HUES64 (cell line): ENCODE results near the gene LITAFD.
"Not testable (repeated sequence)": the region's sequence is repeated elsewhere in the genome, so short reads cannot be mapped to it uniquely, and the experiment has no call there.

ENCODE experiments used
- H3K27ac ChIP-seq: 2 replicates; pipeline ENCODE4 v1.7.0; 2013; ENCODE audit warnings: low read depth, low read length, inconsistent platforms
- H3K27me3 ChIP-seq: 2 replicates; pipeline ENCODE4 v1.6.1; 2013; ENCODE audit warnings: mild to moderate bottlenecking, low read length; ENCODE audit not compliant: insufficient read depth
- H3K36me3 ChIP-seq: 2 replicates; pipeline ENCODE4 v1.6.1; 2013; ENCODE audit warnings: mild to moderate bottlenecking, low read length; ENCODE audit not compliant: insufficient read depth
- H3K4me1 ChIP-seq: 2 replicates; pipeline ENCODE4 v1.6.1; 2013; ENCODE audit warnings: mild to moderate bottlenecking, low read length, moderate library complexity; ENCODE audit not compliant: insufficient read depth
- H3K4me3 ChIP-seq: 2 replicates; pipeline ENCODE4 v1.5.1; 2013; ENCODE audit warnings: mild to moderate bottlenecking, low read length, moderate library complexity
- H3K9ac ChIP-seq: 2 replicates; pipeline ENCODE4 v1.6.1; 2013; ENCODE audit warnings: mild to moderate bottlenecking, low read depth, low read length
- H3K9me3 ChIP-seq: 2 replicates; pipeline ENCODE4 v1.6.1; 2013; ENCODE audit warnings: low read depth, low read length; ENCODE audit not compliant: insufficient read depth
- WGBS: fragments of 150-250, 120-280 bp; methylation state at CpG from one replicate; pipeline ENCODE4 v1.1.7; 2013; ENCODE audit warnings: missing lambda C conversion rate; 5-methylcytosine and 5-hydroxymethylcytosine counted together

LITAFD gene

GRCh38 chr16:8875317-8875716 is 6.8 kb upstream of the LITAFD start:
- not testable (repeated sequence) for H3K4me3 ChIP-seq, H3K9ac ChIP-seq, H3K27ac ChIP-seq, H3K36me3 ChIP-seq, H3K4me1 ChIP-seq, H3K27me3 ChIP-seq, H3K9me3 ChIP-seq
- 80% methylated on average over 7 of the region's 7 CpGs for WGBS

- 91% methylated on average over 7 of the region's 8 CpGs for WGBS
- peaks cover 7% of the 10 kb centered on the region; the same call in 1 of the 2 replicates for H3K4me1 ChIP-seq
- no peak overlapping the region for H3K4me3 ChIP-seq
- H3K9ac ChIP-seq = no peak overlapping the region
- H3K9me3 ChIP-seq = no peaks in the 10 kb centered on the region
- H3K27me3 ChIP-seq = no peaks in the 10 kb centered on the region
- no peak overlapping the region for H3K27ac ChIP-seq
- no peaks in the 10 kb centered on the region for H3K36me3 ChIP-seq
These were observed 4.1 kb upstream of the LITAFD start for GRCh38 chr16:8877894-8878522.

- H3K9me3 ChIP-seq = no peaks in the 10 kb centered on the region
- peaks cover 7% of the 10 kb centered on the region; the same call in 1 of the 2 replicates for H3K4me1 ChIP-seq
- H3K27me3 ChIP-seq = no peaks in the 10 kb centered on the region
- H3K9ac ChIP-seq = no peak overlapping the region
- WGBS = 70% methylated on average over 5 of the region's 6 CpGs
- no peak overlapping the region for H3K4me3 ChIP-seq
- no peaks in the 10 kb centered on the region for H3K36me3 ChIP-seq
- H3K27ac ChIP-seq = no peak overlapping the region
These were observed 3.6 kb upstream of the LITAFD start for GRCh38 chr16:8878523-8878911.

GRCh38 chr16:8880839-8881510 is 1.2 kb upstream of the LITAFD start:
- no peaks in the 10 kb centered on the region for H3K27me3 ChIP-seq
- WGBS = 94% methylated on average over 8 of the region's 8 CpGs
- H3K9ac ChIP-seq = no peak overlapping the region
- no peaks in the 10 kb centered on the region for H3K9me3 ChIP-seq
- H3K36me3 ChIP-seq = no peaks in the 10 kb centered on the region
- H3K4me1 ChIP-seq = peaks cover 11% of the 10 kb centered on the region; the same call in 1 of the 2 replicates
- H3K27ac ChIP-seq = no peak overlapping the region
- no peak overlapping the region for H3K4me3 ChIP-seq

GRCh38 chr16:8882725-8883377 is 700 bp downstream of the LITAFD start:
- H3K4me3 ChIP-seq = no peak overlapping the region
- H3K4me1 ChIP-seq = peaks cover 18% of the 10 kb centered on the region; the same call in 1 of the 2 replicates
- peaks cover 5% of the 10 kb centered on the region; the same call in 1 of the 2 replicates for H3K36me3 ChIP-seq
- H3K9ac ChIP-seq = no peak overlapping the region
- H3K27me3 ChIP-seq = no peaks in the 10 kb centered on the region
- H3K9me3 ChIP-seq = no peaks in the 10 kb centered on the region
- whole genome bisulfite sequencing = 93% methylated on average over 17 of the region's 17 CpGs
- H3K27ac ChIP-seq = no peak overlapping the region

GRCh38 chr16:8885674-8886592 is 3.8 kb downstream of the LITAFD start:
- Histone ChIP-seq H3K27me3 (no peaks in the 10 kb centered on the region), H3K4me1 (peaks cover 11% of the 10 kb centered on the region; the same call in 1 of the 2 replicates), H3K36me3 (peaks cover 22% of the 10 kb centered on the region), H3K4me3 (no peak overlapping the region), H3K9ac (no peak overlapping the region), H3K27ac (no peak overlapping the region), H3K9me3 (no peaks in the 10 kb centered on the region)
- WGBS = 42% methylated on average over 20 of the region's 20 CpGs

- H3K36me3 ChIP-seq = peaks cover 31% of the 10 kb centered on the region
- peaks cover 11% of the 10 kb centered on the region; the same call in 1 of the 2 replicates for H3K4me1 ChIP-seq
- H3K9me3 ChIP-seq = no peaks in the 10 kb centered on the region
- WGBS = 84% methylated on average over 18 of the region's 19 CpGs
- no peak overlapping the region for H3K9ac ChIP-seq
- no peak overlapping the region for H3K4me3 ChIP-seq
- no peak overlapping the region for H3K27ac ChIP-seq
- H3K27me3 ChIP-seq = no peaks in the 10 kb centered on the region
These were observed 4.7 kb downstream of the LITAFD start for GRCh38 chr16:8886593-8887430.

- Histone ChIP-seq H3K4me1 (peaks cover 11% of the 10 kb centered on the region; the same call in 1 of the 2 replicates), H3K36me3 (peaks cover 37% of the 10 kb centered on the region), H3K27me3 (no peaks in the 10 kb centered on the region), H3K4me3 (no peak overlapping the region), H3K9me3 (no peaks in the 10 kb centered on the region), H3K27ac (no peak overlapping the region), H3K9ac (no peak overlapping the region)
- 95% methylated on average over 6 of the region's 6 CpGs for WGBS
These were observed 5.2 kb downstream of the LITAFD start for GRCh38 chr16:8887431-8887765.

- Histone ChIP-seq H3K27ac (no peak overlapping the region), H3K36me3 (peaks cover 43% of the 10 kb centered on the region), H3K27me3 (no peaks in the 10 kb centered on the region), H3K4me1 (peaks cover 11% of the 10 kb centered on the region; the same call in 1 of the 2 replicates), H3K4me3 (no peak overlapping the region), H3K9me3 (no peaks in the 10 kb centered on the region), H3K9ac (no peak overlapping the region)
- 93% methylated on average over 16 of the region's 16 CpGs for WGBS
These were observed 5.9 kb downstream of the LITAFD start for GRCh38 chr16:8887952-8888560.
